Stimulated activated CD4-positive, alpha-beta T cell treated with anti-CD3 and anti-CD28 coated beads, Interleukin-12 subunit alpha, Interleukin-12 subunit beta, amount 100 ng/mL, for 48 hours (primary cell): ENCODE data around the gene ADCY2.

Experiments used
- DNase-seq, 3 donors: peaks; one replicate each; pipeline ENCODE4 v3.0.0-alpha.2; 2020; ENCODE audit warnings: low read depth in 2 of 3, low spot score in 1 of 3

Gene ADCY2

DNA sequence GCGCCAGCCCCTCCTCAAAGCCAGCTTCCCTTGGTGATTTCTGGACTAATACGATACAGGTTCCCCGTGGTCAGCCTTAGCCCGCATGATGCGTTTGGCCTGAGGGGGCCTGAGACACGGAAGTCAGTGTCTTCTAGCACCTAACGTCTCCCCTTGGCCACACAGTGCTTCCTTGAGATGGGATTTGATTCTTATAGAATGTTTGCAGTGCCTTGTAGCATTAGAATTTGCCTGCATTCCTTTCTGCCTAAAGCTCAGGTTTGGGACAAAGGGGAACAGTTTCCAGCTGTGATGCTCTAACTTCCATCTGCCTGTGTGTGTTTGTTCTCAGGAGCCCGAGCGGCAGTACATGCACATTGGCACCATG is 420.6 kb downstream of the ADCY2 start:
- no peak for DNase-seq

- no peak for DNase-seq
Observed at GRCh38 chr5:7822449-7822848, 426.5 kb downstream of the ADCY2 start.

- DNase-seq, result no peak
Observed at GRCh38 chr5:7823594-7823993, 427.7 kb downstream of the ADCY2 start.

DNA sequence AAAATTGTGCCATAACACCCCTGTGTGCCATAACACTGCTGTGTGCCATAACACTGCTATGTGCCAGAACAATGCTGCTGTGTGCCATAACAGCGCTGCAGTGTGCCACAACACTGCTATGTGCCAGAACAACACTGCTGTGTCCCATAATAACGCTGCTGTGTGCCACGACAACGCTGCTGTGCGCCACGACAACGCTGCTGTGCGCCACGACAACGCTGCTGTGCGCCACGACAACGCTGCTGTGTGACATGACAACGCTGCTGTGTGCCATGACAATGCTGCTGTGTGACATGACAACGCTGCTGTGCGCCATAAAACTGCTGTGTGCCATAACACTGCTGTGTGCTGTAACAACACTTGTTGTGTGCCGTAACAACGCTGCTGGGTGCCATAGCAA is 429.1 kb downstream of the ADCY2 start:
- no peak for DNase-seq

DNA sequence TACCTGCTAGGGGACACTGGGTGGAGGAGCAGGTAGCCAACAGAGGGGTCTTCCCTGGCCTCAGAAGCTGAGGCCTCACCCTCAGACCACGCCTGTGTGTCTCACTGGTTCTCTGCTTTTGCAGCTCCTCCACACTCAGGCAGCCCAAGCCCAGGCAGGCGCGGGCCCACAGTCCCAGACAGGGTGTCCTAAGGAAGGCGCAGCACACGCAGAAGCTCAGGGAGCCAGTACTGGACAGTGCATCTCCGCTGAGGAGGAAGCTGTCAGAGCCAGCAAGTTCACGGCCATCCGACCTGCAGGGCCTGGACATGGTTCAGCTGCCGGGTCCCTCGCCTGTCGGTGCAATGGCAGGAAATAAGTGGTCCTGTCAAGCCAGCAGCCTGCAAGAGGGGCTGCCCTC is 429.7 kb downstream of the ADCY2 start:
- DNase-seq, result no peak

GRCh38 chr5:7827610-7828009 is 431.7 kb downstream of the ADCY2 start:
- DNase-seq, result no peak

DNA sequence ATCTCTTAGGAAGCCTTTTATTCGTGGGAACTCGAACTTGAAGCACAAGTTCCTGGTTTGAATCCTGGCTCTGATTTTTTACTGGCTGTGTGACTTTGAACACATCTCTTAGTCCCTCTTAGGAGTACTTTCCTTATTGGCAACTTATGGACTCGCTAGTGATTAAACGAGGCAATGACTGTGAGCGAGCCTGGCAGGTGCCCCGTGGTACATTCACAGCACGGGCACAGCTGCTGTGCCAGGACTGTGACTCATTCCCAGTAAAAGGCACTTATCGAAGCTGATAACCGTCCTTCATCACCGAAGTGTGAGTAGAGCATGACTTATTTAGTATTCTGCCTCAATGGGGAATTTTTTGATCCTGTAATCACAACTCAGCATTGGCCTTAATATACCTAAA is 432.3 kb downstream of the ADCY2 start:
- DNase-seq, result no peak

GRCh38 chr5:7834982-7835381 is 439.0 kb downstream of the ADCY2 start:
- no peak for DNase-seq

DNA sequence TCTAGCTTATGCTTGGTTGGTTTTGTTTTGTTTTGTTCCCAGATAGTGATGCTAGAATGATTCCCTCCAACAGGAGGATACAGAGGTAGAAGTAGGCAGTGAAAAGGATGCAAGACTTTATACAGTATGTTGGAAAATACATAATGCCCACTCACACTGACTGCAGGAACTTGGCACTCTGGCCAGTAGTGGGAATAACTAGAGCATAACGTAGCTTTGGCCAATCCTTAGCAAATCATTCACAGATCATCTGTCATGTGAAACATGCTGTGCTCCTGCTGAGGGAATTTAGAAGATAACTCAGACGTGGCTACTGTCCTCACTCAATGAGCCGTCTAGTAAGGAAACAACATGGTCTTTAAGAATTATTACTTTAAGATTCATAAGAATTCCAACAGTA is 441.5 kb downstream of the ADCY2 start:
- no peak for DNase-seq

GRCh38 chr5:7842531-7842930 is 446.6 kb downstream of the ADCY2 start:
- DNase-seq, result no peak

DNA sequence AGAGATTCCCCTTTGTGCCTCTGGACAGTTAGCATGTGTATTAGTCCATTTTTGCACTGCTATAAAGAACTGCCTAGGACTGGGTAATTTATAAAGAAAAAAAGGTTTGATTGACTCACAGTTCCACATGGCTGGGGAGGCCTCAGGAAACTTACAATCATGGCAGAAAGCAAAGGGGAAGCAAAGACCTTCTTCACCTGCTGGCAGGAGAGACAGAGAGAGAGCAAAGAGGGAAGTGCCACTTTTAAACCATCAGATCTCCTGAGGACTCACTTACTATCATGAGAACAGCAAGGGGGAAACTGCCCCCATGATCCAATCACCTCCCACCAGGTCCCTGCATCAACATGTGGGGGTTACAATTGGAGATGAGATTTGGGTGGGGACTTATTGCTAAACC is 449.0 kb downstream of the ADCY2 start:
- no peak for DNase-seq

GRCh38 chr5:7845557-7845956 is 449.6 kb downstream of the ADCY2 start:
- no peak for DNase-seq

- no peak for DNase-seq
Observed at GRCh38 chr5:7846327-7846726, 450.4 kb downstream of the ADCY2 start.

DNA sequence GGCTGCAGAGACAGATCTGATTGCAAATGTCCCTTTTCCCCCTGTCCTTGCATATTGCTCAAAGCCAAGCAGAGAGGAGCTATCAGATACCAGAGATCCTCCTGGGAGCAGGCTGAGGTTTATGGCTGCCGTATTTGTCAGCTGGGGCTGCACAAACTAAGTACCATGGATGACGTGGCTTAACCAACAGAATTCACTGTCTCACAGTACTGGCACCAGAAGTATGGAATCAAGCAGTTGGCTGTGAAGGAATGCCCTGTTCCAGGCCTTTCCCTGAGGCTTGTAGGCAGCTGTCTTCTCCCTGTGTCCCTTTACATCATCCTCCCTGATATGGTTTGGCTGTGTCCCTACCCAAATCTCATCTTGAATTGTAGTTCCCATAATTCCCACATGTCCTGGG is 452.4 kb downstream of the ADCY2 start:
- no peak for DNase-seq

DNA sequence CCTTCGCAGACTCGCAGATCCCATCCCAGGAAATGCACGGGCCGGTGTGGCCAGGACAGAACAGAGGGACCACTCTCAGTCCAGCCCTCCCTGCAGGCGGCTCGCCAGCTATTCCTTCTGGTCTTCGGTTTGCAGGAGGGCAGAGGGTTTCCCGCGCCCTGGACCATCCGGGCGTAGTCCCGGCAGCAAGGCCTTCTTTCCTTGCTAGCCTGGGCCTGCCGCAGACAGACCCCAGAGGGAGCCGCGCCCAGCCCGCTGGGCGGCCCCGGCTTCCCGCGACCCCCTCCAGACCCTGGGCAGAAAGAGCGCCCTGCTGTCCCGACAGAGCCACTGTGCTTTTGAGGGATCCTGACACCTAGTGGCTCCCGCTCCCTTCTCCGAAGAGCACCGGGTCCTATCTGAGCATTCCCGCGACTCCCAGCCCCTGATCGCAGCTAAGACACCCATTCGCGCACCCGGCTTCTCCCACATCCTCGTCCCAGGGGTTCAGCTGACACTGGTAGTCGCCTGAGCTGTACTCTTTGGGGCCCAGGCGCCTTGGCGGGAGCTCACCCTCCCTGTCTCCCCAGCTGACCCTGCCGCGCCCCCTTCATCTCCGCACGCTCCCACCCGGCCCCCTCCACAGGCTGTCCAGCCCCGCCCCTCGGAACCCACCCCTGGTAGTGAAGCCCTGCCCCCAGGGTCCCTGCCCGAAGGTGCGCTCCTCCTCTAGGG is 453.9 kb downstream of the ADCY2 start:
- DNase-seq, result no peak

DNA sequence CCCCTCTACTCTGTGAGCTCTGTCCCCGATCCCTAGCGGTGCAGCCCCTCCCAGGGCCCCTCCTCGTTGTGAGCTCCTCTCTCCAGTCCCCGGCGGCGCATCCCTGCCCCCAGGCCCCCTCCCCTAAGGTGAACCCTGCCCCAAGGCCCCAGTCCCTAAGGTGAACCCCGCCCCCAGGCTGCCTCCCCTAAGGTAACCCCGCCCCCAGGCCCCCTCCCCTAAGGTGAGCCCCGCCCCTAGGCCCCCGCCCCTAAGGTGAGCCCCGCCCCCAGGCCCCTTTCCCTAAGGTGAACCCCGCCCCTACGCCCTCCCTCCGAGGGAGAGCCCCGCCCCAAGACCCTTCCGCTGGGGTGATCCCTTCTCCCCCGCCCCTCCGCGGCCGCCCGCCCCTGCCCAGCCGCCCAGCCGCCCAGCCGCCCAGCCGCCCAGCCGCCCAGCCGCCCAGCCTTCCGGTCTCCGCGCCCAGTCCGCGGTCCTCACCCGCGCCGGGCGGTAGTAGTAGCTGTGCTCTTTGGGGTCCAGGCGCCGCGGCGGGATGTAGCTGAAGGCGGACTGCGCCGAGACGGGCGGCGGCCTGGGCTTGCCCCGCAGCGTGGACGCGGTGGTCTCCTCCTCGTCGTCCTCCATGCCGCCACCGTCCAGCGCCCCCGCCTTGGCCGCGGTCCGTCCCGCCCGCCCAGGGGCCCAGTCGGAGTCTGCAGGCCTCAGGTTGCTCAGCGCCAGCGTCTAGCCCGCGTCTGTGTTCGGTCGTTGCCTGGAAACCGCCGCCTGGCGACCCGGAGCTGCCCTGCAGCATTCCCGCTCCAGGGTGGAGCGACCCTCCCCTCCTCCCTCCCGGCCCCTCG is 454.7 kb downstream of the ADCY2 start, which contains the start of gene CFAP90:
Gene CFAP90 (minus strand): TSS at position 739 of the 845 bp plus-strand sequence. CDS start 112 bp downstream, at position 627.
- no peak for DNase-seq

GRCh38 chr5:7851240-7851592 is 455.3 kb downstream of the ADCY2 start:
- no peak for DNase-seq

DNA sequence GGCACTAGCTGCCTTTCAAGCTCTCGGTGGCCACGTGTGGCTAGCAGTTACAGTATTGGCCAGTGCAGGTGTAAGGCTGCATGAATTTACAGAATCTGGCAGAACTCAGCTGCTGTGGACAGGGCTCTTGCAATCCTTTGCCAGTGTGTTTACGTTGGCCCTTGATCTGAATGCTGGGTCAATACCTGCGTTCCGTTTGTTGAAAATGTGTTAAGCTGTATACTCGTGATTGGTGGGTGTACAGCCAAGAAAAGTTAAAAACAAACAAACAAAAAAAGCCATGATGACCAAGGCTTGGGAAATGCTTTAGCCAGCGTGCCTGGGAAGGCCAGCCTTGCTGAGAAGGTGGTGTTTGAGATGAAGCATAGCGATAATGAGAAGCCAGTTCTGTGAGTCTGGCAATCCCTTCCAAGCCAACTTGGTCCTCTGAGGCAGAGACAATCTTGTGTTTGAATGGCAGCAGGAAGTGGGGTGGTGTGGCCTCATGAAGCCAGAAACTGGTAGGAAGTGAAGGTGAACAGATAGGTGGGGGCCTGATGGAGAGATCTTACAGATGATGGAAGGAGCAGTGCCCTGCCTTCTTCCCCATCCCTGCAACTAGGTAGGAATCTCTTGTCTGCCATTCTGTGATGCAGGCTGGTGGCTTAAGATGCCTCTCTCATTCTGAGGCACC is 455.8 kb downstream of the ADCY2 start:
- no peak for DNase-seq

DNA sequence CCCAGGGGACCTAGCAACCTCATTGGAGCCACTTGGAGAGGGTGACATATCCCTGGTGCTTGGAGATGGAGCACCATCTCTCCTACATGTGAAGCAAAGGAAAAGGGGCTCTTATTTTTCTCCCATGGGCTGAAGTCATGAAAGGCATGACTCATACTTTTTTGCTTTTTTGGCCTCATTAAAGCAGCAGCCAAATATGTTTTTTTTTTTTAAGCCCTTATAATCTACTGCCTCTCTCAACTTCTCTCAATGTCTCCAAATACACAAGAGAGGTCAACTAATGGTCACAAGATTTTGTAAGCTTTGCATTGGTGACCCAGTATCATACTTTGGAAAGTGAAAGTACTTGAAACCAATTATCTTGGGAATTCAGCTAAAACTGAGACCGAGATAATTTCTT is 456.6 kb downstream of the ADCY2 start:
- DNase-seq, result no peak

- DNase-seq, result no peak
Observed at GRCh38 chr5:7852988-7853387, 457.1 kb downstream of the ADCY2 start.

- no peak for DNase-seq
Observed at GRCh38 chr5:7855611-7856010, 459.7 kb downstream of the ADCY2 start.

GRCh38 chr5:7856855-7857254 is 460.9 kb downstream of the ADCY2 start:
- no peak for DNase-seq
